CD4-positive, alpha-beta T cell treated with Interleukin-4 for 4 hours (primary cell): ENCODE results near the gene PBX1.
"Not testable (repeated sequence)": the region's sequence is repeated elsewhere in the genome, so short reads cannot be mapped to it uniquely, and the experiment has no call there.

Source experiments
- DNase-seq: peaks from one replicate; pipeline ENCODE4 v3.0.0-alpha.2; 2020

PBX1 gene

GRCh38 chr1:164645921-164646320 is 86.9 kb downstream of the PBX1 start:
- no peak for DNase-seq

- no peak for DNase-seq
These were observed 88.2 kb downstream of the PBX1 start for GRCh38 chr1:164647211-164647610.

DNA sequence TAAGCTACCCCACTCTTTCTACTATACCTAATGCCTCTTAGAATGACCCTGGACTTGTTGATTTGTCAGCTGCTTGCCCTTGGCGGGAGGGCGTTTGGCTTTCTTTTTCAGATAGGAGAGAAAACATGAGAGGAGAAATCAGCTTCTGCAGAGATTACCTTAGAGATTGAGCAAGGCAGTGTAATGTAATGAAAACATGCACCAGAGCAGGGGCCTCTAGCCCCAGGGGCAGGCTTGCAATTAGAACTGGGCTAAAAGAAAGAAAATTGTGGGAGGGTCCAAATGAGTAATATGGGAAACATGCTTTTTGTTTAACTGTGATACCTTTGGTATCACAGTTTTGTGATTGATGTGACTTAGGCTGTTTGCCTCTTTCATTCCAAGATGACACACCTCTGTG is 89.7 kb downstream of the PBX1 start:
- no peak for DNase-seq

DNA sequence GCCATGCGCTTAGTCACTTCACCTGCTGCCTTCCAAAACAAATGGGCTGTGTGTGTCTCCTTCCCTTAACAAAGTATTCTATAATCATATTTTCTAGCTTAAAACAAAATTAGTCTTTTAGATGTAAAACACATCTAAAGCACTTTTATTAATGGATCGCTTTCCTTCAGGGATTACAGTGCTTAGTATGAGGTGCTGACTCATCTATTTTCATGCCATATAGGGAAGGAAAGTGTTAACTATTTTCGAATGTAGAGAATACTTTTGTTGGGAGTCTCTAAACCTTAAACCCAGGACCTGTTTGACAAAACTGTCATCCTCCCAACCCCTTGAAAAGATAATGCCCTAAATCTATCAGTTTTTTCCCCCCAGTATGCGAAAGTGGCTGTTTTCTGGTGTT is 90.2 kb downstream of the PBX1 start:
- no peak for DNase-seq

GRCh38 chr1:164650531-164650930 is 91.5 kb downstream of the PBX1 start:
- no peak for DNase-seq

GRCh38 chr1:164651351-164651951 is 92.5 kb downstream of the PBX1 start:
- DNase-seq: no peak

- not testable (repeated sequence) for DNase-seq
These were observed 94.0 kb downstream of the PBX1 start for GRCh38 chr1:164652969-164653368.

DNA sequence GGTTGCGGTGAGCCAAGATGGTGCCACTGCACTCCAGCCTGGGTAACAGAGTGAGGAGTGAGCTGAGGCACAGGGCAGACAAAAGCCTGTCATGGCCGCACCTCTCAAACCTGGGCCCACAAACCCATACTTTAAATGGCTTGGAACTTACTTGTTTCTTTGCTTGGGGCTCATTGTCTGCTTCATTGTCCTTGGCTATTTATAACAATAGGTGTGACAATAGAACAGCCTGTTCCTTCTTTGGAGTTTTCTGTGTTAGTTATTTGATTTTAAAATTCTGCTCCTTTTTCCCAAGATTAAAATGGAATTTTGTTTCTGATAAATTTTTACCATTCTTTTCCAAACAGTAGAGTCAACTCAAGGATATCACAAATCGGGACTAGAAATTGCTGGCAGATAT is 94.7 kb downstream of the PBX1 start:
- DNase-seq: no peak

- DNase-seq: no peak
These were observed 95.2 kb downstream of the PBX1 start for GRCh38 chr1:164654200-164654599.

- DNase-seq: no peak
These were observed 99.9 kb downstream of the PBX1 start for GRCh38 chr1:164658864-164659263.

- DNase-seq: no peak
These were observed 100.8 kb downstream of the PBX1 start for GRCh38 chr1:164659621-164660411.

DNA sequence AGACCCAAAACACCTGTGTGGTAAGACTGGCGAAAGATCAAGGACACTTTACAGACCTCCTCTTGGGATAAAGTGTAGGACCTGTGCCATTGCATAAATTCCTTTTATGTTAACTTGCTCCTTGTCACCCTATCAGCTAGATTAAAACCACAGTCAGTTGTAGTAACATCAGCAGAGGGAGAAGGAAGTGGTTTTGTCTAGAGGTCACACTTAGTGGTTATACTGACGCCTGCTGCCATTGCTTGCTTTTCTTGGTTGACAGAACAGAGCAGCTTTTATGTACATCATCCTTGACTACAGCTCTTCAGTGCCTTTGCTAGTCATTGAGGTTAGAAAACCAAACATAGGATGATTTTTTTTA is 101.4 kb downstream of the PBX1 start:
- DNase-seq: peak; percentile 1

- no peak for DNase-seq
These were observed 101.8 kb downstream of the PBX1 start for GRCh38 chr1:164660775-164661174.

- DNase-seq: no peak
These were observed 103.5 kb downstream of the PBX1 start for GRCh38 chr1:164662462-164662861.

- DNase-seq: no peak
These were observed 104.0 kb downstream of the PBX1 start for GRCh38 chr1:164662955-164663354.

DNA sequence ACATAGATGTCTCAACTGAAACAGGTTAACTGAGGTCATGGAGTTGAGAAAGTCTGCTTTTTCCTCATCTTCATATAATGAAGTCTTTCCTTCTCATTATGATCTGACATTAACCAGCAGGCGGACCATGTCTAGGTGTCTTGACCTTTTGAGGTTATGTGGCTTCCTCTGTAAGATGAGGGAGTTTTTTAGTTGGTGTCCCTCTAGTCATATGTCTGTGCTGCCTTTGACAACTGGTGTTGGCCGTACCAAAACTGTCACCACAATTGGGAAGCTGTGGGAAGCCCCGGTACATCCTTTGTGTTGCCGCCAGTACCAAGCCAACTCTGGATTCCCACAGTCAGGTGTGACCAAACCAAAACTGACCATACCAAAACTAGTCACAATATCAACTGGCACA is 105.1 kb downstream of the PBX1 start:
- no peak for DNase-seq

- no peak for DNase-seq
These were observed 108.0 kb downstream of the PBX1 start for GRCh38 chr1:164667001-164667400.

GRCh38 chr1:164667600-164667999 is 108.6 kb downstream of the PBX1 start:
- DNase-seq: no peak

- no peak for DNase-seq
These were observed 109.8 kb downstream of the PBX1 start for GRCh38 chr1:164668491-164669400.

- no peak for DNase-seq
These were observed 111.0 kb downstream of the PBX1 start for GRCh38 chr1:164670026-164670425.

GRCh38 chr1:164670786-164671185 is 111.8 kb downstream of the PBX1 start:
- no peak for DNase-seq

GRCh38 chr1:164671323-164671965 is 112.5 kb downstream of the PBX1 start:
- no peak for DNase-seq

- DNase-seq: no peak
These were observed 113.1 kb downstream of the PBX1 start for GRCh38 chr1:164671966-164672571.
